Bronchial epithelial cell (primary cell): ENCODE measurements around the gene MTHFSD. TPM values are rescaled to one million over a fixed set of nuclear protein-coding genes. Genes with fewer than 3 reads are reported as not detected.

Experiments
- DNase-seq: peaks from one replicate; pipeline ENCODE4 v3.0.0-alpha.2; 2010; ENCODE audit warnings: low read depth
- FAIRE-seq: peaks from 2 replicates; lab custom pipeline; 2011; peaks lifted over from hg19 to GRCh38; lab: Jason Lieb, UNC
- H3K27me3 ChIP-seq: 2 replicates; pipeline ENCODE4 v1.5.1; 2011; ENCODE audit warnings: low read length; ENCODE audit not compliant: control insufficient read depth, insufficient read depth
- H3K36me3 ChIP-seq: 2 replicates; pipeline ENCODE4 v1.5.1; 2011; ENCODE audit warnings: low read length; ENCODE audit not compliant: control insufficient read depth, insufficient read depth
- H3K4me3 ChIP-seq: 2 replicates; pipeline ENCODE4 v1.5.1; 2011; ENCODE audit warnings: mild to moderate bottlenecking, low read depth, low read length, control low read depth
- CTCF ChIP-seq: IDR thresholded peaks from 2 replicates; pipeline ENCODE4 v1.5.1; 2011; ENCODE audit warnings: mild to moderate bottlenecking, moderate library complexity, low read length, control low read depth, inconsistent platforms; ENCODE audit not compliant: insufficient read depth, severe bottlenecking
- total RNA-seq: library from RNA; depleted of rRNA; stranded (reverse); fragments of >200 nt; gene quantifications from 2 replicates; pipeline ENCODE4 v1.2.1, GENCODE V29; 2014

The MTHFSD gene
- total RNA-seq, 1 donor from 2014 or later: 13.2 TPM

GRCh38 chr16:86558355-86559193, 3.5 kb upstream of the MTHFSD start:
- no peak overlapping the region for H3K4me3 ChIP-seq
- DNase-seq: no peak
- no peaks in the 10 kb centered on the region for H3K27me3 ChIP-seq
- H3K36me3 ChIP-seq: no peaks in the 10 kb centered on the region
- FAIRE-seq: no peak
- no peak for TF ChIP-seq CTCF

GRCh38 chr16:86557587-86557986, 2.6 kb upstream of the MTHFSD start:
- no peak overlapping the region for H3K4me3 ChIP-seq
- DNase-seq (no peak), FAIRE-seq (no peak)
- H3K27me3 ChIP-seq: no peaks in the 10 kb centered on the region
- peaks cover 2% of the 10 kb centered on the region for H3K36me3 ChIP-seq
- TF ChIP-seq CTCF: no peak

GRCh38 chr16:86556576-86556975, 1.5 kb upstream of the MTHFSD start:
- H3K4me3 ChIP-seq: no peak overlapping the region
- H3K27me3 ChIP-seq: no peaks in the 10 kb centered on the region
- no peak for DNase-seq
- H3K36me3 ChIP-seq: peaks cover 4% of the 10 kb centered on the region
- no peak for FAIRE-seq
- TF ChIP-seq CTCF: no peak

DNA sequence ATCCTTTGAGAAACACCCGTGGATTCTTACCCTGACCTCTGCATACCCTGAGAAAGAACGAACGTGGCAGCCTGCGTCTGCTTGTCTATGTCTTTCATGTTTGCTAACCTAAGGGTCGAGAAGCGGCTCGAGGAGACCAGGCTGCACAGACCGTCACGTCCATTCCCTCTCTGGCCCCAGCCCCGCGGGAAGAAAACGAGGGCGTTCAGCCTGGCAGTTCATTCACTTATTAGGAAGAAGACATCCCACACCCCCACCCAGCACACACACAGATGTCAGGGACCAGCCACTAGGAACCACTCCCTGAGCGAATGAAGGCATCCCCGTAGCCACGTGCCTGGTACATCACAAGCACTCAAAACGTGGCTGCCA, 655 bp upstream of the MTHFSD start:
- peak overlapping the region; percentile 97 for H3K4me3 ChIP-seq
- peaks cover 4% of the 10 kb centered on the region for H3K36me3 ChIP-seq
- FAIRE-seq (no peak), DNase-seq (no peak)
- H3K27me3 ChIP-seq: no peaks in the 10 kb centered on the region
- no peak for TF ChIP-seq CTCF

DNA sequence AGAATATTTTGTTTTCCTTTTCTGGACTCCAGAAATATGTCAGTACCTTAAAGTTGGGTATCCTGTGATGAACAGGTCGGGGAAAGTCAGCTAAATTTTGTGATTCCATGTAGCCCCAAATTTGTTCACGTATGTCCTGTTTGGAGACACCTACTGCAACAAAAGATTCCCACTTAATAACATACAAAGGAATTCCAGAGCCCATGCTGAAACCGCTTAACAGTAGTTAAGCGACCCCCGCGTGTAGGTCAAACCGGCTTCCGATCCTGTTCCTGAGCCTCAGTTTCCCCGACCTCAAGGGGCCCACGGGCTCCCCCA, 477 bp downstream of the MTHFSD start:
- DNase-seq (no peak), FAIRE-seq (no peak)
- no peaks in the 10 kb centered on the region for H3K27me3 ChIP-seq
- TF ChIP-seq CTCF: no peak
- peak overlapping the region; percentile 97 for H3K4me3 ChIP-seq
- peaks cover 4% of the 10 kb centered on the region for H3K36me3 ChIP-seq

DNA sequence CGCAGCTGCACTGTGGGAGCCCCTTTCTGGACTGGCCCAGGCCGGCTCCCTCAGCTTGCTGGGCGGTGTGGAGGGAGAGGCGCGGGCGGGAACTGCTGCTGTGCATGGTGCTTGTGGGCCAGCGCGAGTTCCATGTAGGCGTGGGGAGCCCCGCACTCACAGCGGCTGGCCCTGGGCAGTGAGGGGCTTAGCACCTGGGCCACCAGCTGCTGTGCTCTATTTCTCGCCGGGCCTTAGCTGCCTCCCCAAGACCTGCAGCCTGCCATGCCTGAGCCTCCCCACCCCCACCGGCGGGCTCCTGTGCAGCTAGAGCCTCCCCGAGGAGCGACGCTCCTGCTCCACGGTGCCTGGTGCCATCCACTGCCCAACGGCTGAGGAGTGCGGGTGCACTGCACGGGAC, 1.7 kb downstream of the MTHFSD start:
- FAIRE-seq: no peak
- H3K27me3 ChIP-seq: no peaks in the 10 kb centered on the region
- peaks cover 4% of the 10 kb centered on the region for H3K36me3 ChIP-seq
- no peak for DNase-seq
- H3K4me3 ChIP-seq: no peak overlapping the region
- no peak for TF ChIP-seq CTCF
